A673 (cell line): ENCODE data around the gene PLEK2. TPM values are rescaled to one million over a fixed set of nuclear protein-coding genes. Genes with fewer than 3 reads are reported as not detected.

Experiments used
- BruUV-seq: library from RNA; stranded (reverse); fragments of 400-500 nt; replicated peaks from 2 replicates; lab custom pipeline; 2021; lab: Mats Ljungman, UMichigan
- CTCF ChIA-PET: fragments of 300-600 bp; sonication (Branson Sonifier 250); formaldehyde crosslinking; loops from one replicate; lab custom pipeline; 2022; ENCODE audit warnings: antibody characterized with exemption; lab: Charles Lee
- POLR2A ChIA-PET: fragments of 300-600 bp; sonication (Branson Sonifier 250); formaldehyde crosslinking; loops from one replicate; lab custom pipeline; 2022; ENCODE audit warnings: antibody characterized with exemption; ENCODE audit not compliant: low non-redundant PET; lab: Charles Lee
- DNase-seq: peaks from one replicate; pipeline ENCODE4 v3.0.0-alpha.2; 2015; ENCODE audit warnings: low spot score
- H3K27ac ChIP-seq: fragments of 200-600 bp; sonication (generic); 2 replicates; pipeline ENCODE4 v1.5.1; 2016; ENCODE audit warnings: mixed run types, low read depth, mild to moderate bottlenecking, mixed read lengths, antibody characterized with exemption, low read length; ENCODE audit not compliant: poor library complexity, severe bottlenecking
- H3K27me3 ChIP-seq: fragments of 200-600 bp; sonication (generic); replicated peaks from 2 replicates; pipeline ENCODE4 v1.6.1; 2017; ENCODE audit warnings: mixed run types, low read depth, mild to moderate bottlenecking, mixed read lengths, antibody characterized with exemption, low read length; ENCODE audit not compliant: insufficient read depth, poor library complexity
- H3K36me3 ChIP-seq: fragments of 200-600 bp; sonication (generic); 2 replicates; pipeline ENCODE4 v1.6.1; 2016; ENCODE audit warnings: mixed run types, mild to moderate bottlenecking, mixed read lengths, antibody characterized with exemption, low read length; ENCODE audit not compliant: insufficient read depth, poor library complexity, severe bottlenecking
- H3K4me1 ChIP-seq: fragments of 200-600 bp; sonication (generic); 2 replicates; pipeline ENCODE4 v1.6.1; 2017; ENCODE audit warnings: mixed run types, mild to moderate bottlenecking, mixed read lengths, antibody characterized with exemption, low read length; ENCODE audit not compliant: insufficient read depth, poor library complexity, severe bottlenecking
- H3K4me3 ChIP-seq: fragments of 200-600 bp; sonication (generic); 2 replicates; pipeline ENCODE4 v1.5.1; 2016; ENCODE audit warnings: low read depth, mixed run types, mild to moderate bottlenecking, mixed read lengths, low read length; ENCODE audit not compliant: poor library complexity, severe bottlenecking
- H3K9me3 ChIP-seq: fragments of 200-600 bp; sonication (generic); 2 replicates; pipeline ENCODE4 v1.6.1; 2016; ENCODE audit warnings: mixed run types, low read depth, mild to moderate bottlenecking, mixed read lengths, antibody characterized with exemption, low read length; ENCODE audit not compliant: poor library complexity, severe bottlenecking
- CTCF ChIP-seq: fragments of 300-800, 200-600 bp; sonication (generic); conservative IDR thresholded peaks from 2 replicates; pipeline ENCODE4 v1.5.1; 2017; ENCODE audit warnings: low read depth, mild to moderate bottlenecking, antibody characterized with exemption, low read length, moderate library complexity, mixed read lengths
- EZH2 ChIP-seq: fragments of 200-600 bp; sonication (generic); IDR thresholded peaks from 2 replicates; pipeline ENCODE4 v1.6.1; 2017; ENCODE audit warnings: borderline replicate concordance, low read depth, mild to moderate bottlenecking, mixed read lengths, antibody characterized with exemption, low read length; ENCODE audit not compliant: poor library complexity, severe bottlenecking
- intact Hi-C: fragments of 100-400 bp; cut with micrococcal nuclease; formaldehyde crosslinking; loops from one replicate; pipeline ENCODE4 v1.10.0; 2022; ENCODE audit not compliant: unreplicated experiment
- total RNA-seq: library from RNA; stranded (reverse); gene quantifications from 2 replicates; pipeline ENCODE4 v1.2.3, GENCODE V29; 2021

PLEK2 gene
- total RNA-seq, 1 experiment from 2014 or later = 6.8 TPM

GRCh38 chr14:67444395-67444794 is 32.4 kb upstream of the PLEK2 start:
- TF ChIP-seq CTCF (no peak), EZH2 (no peak)
- Histone ChIP-seq H3K27me3 (no peaks in the 10 kb centered on the region), H3K4me1 (no peaks in the 10 kb centered on the region), H3K9me3 (no peaks in the 10 kb centered on the region), H3K4me3 (no peak overlapping the region), H3K36me3 (no peaks in the 10 kb centered on the region), H3K27ac (no peak overlapping the region)
- DNase-seq = no peak
- POLR2A ChIA-PET = no interaction called here
- no TSS peak for BruUV-seq
- intact Hi-C loops = no loop called here
- CTCF ChIA-PET = no interaction called here

- H3K4me1 ChIP-seq = no peaks in the 10 kb centered on the region
- no peak for DNase-seq
- H3K27ac ChIP-seq = no peak overlapping the region
- intact Hi-C loops = no loop called here
- POLR2A ChIA-PET = no interaction called here
- no peaks in the 10 kb centered on the region for H3K9me3 ChIP-seq
- no peaks in the 10 kb centered on the region for H3K36me3 ChIP-seq
- no peak overlapping the region for H3K4me3 ChIP-seq
- H3K27me3 ChIP-seq = no peaks in the 10 kb centered on the region
- no TSS peak for BruUV-seq
- CTCF ChIA-PET = no interaction called here
- TF ChIP-seq CTCF (no peak), EZH2 (no peak)
These were observed 30.4 kb upstream of the PLEK2 start for GRCh38 chr14:67442139-67442906.

DNA sequence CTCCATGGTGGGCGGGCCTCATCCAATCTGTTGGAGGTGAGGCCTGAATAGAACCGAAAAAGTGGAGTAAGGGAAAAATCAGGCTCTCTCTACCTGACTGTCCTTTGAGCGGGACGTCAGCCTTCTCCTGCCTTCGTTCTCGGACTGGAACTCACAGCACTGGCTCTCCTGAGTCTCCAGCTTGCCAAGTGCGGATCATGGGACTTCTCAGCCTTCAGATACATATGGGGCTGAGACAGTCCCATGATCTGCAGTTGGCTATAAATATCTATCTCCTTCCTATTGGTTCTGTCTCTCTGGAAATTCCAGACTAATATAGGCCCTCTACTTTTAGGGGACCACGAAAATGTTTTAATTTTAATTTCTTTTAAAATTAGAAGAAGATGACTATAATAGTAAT is 29.7 kb upstream of the PLEK2 start:
- POLR2A ChIA-PET = no interaction called here
- H3K36me3 ChIP-seq = no peaks in the 10 kb centered on the region
- CTCF ChIA-PET = no interaction called here
- H3K27me3 ChIP-seq = no peaks in the 10 kb centered on the region
- intact Hi-C loops = no loop called here
- H3K4me3 ChIP-seq = no peak overlapping the region
- no TSS peak for BruUV-seq
- no peaks in the 10 kb centered on the region for H3K4me1 ChIP-seq
- no peaks in the 10 kb centered on the region for H3K9me3 ChIP-seq
- TF ChIP-seq EZH2 (no peak), CTCF (no peak)
- DNase-seq = no peak
- H3K27ac ChIP-seq = no peak overlapping the region
